NCI-H1092 (cell line): ENCODE measurements around the gene NSRP1.
"Not testable (repeated sequence)": the region's sequence is repeated elsewhere in the genome, so short reads cannot be mapped to it uniquely, and the experiment has no call there.

ENCODE experiments used
- DNase-seq: peaks from one replicate; lab custom pipeline; 2025; lab: John Stamatoyannopoulos, UW

Gene NSRP1

DNA sequence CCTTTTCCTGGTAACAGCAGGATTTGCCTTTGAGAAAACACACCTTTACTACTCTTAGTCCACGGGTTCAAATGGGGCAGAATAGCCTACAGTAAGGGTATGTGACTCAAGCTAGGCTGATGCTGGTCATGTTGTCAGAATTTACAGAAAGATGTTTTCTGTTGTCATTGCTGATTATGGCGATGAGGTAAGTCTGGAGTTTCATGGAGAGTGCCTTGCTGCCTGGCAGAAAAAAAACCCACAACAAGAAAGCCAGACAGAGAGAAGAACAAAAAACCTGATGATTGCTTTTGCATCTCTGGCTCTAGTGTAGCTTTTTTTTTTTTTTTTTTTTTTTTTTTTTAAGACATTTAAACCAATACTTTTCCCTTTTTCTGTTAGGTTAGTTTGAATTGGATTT is 71.0 kb downstream of the NSRP1 start:
- DNase-seq = no peak

DNA sequence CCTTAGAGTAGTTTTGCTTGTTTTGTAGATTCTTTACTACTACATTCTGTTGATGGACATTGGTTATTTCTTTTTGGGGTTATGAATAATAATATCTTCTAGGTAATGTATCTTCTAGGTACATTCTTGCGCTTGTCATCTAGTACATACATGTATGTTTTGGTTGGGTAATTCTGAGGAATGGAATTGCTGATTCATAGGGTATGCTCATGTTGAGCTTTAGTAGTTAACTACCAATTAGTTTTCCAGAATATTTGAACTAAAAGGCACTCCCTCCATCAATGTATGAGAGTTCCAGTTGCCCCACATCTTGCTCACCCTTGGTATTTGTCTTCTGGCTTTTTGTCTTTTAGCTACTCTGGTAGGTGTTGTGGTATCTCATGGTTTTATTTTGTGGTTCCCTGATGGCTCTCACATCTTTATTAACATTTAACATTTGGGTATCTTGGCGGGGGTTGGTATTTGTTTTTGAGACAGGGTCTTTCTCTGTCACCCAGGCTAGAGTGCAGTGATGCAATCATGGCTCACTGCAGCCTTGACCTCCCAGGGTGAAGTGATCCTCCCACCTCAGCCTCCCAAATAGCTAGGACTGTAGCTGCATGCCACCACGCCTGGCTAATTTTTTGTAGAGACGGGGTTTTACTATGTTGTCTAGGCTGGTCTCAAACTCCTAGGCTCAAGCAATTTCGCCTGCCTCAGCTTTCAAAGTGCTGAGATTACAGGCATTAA is 71.8 kb downstream of the NSRP1 start:
- no peak for DNase-seq

DNA sequence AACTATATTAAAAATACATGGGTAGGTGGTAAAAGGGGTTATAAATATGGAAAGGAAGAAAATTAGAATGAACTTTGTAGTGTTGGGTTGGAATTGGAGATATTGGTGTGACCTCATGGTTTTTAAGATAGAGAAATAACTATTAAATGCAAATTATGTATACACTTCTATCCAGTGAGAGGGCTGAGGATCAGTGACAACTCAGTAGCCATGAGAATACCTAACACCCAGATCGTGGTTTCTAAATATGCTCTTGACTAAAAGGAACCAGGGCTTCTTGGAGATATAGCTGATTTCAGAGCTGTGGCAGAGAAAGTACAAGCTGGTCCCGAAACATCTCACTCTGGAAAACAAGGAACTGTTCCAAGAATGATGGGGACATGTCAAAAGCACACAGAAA is 74.5 kb downstream of the NSRP1 start:
- DNase-seq = no peak

DNA sequence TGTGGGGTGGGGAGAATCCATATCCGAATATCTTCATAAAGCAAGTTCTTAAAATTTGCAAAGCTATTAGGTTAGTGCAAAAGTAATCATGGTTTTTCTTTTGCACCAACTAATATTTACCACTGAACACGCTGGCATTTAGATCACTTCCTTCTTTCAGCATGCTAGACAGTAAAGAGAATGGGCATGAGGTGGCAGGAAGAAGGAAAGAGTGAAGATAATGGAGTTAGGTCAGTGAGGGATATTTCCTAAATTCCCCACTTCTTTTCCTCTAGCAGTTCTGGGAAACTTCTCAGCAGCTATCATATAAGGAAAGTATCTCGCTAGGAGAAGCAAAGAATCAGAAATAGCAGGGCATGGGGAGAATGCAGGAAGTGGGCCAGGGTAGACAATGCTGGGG is 79.9 kb downstream of the NSRP1 start:
- no peak for DNase-seq

DNA sequence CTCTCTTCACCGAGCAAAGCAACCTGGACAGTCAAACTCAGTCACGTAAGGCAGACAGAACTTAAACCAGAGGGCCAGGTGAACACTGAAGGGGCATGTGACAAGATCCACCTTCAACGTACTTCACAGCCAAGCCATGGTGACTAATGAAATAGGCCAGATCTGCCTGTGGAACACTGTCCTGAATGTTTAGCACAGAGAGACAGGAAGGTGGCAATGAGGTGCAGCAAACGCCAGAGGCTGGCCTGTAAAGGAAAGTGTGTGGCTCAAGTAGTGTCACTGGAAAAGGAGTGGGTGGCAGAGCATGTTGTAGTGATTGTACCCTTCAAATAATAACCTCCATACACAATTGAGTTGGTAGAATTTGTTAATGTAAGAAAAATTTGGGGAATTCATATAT is 80.8 kb downstream of the NSRP1 start:
- DNase-seq = no peak

DNA sequence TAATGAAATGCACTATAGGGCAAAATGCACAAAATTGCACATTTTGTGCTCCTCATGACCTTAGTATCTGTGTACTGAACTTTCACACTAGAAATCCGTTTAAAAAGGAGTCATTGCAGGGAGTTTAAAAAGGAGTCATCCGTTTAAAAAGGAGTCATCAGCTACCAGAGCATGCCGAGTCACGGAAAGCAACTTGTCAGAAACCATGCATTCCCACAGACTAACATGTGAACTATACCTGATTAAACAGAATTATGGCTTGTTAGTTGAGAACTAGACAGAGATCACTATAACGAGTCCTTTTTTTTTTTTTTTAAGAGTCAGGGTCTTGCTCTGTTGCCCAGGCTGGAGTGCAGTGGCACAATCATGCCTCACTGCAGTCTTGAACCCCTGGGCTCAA is 83.0 kb downstream of the NSRP1 start:
- no peak for DNase-seq

DNA sequence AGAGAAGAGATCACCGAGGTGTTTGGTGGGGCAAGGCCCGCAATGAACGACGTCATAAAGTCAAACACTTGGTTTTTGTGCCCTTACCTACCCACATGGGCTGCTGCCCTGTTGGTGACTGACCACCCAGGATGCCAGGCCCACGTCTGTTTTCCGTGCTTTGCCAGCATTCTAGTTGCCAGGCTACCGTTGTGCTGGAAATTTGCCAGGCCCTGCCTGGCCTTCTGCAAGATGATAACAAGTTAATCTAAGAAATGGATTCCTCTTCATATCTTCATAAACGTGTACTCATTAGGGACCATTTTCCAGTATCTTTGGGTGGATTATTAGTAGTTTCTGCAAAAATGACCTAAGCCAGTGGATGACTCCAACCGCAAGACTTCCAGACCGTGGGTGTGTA is 83.5 kb downstream of the NSRP1 start:
- no peak for DNase-seq

DNA sequence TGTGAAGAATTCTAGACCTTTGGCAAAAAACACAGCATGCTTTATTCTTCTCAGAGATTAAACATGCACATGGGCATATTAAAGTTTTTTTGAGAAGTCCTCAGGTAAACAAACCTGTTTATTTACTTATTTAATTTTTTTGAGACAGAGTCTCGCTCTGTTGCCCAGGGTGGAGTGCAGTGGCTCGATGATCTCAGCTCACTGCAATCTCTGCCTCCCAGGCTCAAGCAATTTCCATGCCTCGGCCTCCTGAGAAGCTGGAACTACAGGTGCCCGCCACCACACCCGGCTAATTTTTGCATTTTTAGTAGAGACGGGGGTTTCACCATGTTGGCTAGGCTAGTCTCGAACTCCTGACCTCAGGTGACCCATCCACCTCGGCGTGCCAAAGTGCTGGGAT is 84.0 kb downstream of the NSRP1 start:
- DNase-seq = not testable (repeated sequence)

DNA sequence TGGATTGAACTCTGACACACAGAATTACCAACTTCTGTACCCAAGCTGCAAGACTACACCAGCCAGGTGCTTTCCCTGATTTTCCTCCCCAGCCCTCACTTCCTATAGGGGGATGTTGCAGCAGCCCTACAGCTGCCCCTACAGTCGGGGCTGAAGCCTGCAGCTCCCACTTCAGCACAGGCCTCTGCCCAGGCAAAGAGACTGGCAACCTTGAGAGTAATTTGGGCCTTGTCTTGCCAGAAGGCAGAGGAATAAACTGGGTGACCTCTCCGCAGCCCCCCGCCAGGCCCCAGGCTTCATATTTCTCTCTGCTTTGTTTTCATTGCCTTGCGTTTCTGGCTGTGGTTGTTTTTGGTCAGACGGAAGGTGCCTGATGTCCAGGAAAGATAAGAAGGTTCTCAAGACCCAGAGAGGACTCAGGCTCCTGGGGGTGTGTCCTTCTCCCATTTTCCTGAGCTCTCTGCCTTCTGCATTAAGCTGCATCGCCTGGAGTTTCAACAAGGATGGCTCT is 86.9 kb downstream of the NSRP1 start:
- no peak for DNase-seq

DNA sequence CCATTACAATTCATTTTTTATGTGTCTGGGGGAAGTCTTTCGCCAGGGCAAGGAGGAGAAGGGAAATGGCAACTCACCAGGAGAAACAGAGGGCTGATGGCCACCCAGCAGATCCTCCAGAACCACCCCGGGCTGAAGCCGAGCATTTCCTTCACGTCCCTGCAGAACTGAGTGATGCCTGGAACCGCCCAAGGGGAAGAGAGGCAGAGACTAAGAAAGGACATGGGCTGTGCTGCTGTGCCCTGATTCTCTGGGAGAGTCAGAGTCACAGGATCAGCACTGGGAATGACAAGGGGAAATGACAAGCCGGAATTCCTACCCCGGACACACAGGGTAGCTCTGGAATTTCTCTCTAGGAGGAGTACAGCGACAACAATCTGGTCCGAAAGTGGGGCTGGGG is 91.0 kb downstream of the NSRP1 start:
- no peak for DNase-seq

DNA sequence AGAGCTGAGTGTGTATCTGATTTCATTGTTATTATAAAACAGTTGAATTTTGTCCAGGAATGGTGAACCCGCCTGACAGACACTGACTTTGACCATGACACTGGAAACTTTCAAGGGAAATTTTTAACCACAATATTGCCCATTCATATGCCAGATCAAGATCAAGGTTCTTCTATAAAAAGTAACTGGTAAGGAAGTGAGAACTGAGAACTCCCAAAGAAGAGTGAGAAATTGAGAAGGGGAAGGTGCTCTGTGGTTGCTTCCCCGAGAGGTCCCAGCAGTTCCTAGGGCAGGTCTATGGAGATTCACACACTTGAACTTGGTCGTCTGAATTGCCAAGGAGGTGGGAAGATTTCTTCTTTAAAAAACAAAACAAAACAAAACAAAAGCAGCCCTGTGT is 91.6 kb downstream of the NSRP1 start:
- no peak for DNase-seq

DNA sequence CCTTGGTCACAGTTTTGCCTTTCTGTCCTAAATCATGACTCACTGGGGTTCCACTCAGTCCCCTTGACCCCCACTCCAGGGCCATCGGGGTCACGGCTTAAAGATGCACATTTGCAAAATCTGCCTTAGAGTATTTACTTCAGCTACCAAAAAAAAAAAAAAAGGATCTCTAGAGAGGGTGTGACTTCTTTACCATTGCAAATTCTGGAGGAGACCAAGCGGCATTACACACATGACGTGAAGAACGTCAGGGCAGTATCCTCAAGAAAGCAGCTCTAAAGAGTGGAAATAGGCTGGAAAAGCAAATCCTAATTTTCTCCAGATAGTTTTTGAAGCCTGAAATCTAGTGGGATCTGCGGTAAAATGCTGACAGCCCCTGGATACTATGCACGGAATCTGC is 93.3 kb downstream of the NSRP1 start:
- DNase-seq = no peak

DNA sequence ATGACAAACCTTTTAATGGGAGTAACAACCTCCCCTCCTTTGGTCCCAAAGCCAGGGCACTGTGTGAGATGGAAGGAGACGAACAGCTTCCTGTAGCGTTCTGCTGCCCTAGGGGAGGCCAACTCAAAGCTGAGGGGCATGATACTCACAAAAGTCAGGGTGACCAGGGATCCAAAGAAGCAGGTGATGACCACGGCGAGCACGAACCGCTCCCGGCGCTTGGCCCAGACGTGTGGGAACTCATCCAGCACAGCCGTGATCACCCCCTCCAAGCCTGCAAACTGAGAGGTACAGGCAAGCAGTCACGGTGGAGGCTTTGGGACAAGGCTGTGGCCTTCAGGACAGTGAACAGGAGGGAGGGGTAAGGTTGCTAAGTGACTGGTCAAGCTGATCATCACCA is 93.8 kb downstream of the NSRP1 start:
- no peak for DNase-seq

DNA sequence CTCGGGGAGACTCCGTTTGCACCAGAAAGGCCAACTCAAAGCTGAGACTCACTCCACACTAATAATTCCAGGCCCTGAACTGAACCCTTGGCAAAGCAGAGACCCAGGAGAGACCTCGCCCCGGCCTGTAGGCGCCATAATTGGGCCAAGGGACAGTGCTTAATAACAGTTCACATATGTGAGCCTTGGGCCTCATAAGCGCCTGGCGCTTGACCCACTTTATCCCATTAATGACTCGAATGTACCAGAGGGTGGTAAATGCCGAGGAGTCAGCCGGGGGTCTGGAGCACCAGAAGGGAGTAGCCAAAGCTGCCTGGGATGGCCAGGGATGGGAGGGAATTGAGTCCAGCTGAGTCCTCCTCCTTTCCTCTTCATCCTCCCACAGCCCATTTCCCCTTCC is 94.3 kb downstream of the NSRP1 start:
- no peak for DNase-seq

DNA sequence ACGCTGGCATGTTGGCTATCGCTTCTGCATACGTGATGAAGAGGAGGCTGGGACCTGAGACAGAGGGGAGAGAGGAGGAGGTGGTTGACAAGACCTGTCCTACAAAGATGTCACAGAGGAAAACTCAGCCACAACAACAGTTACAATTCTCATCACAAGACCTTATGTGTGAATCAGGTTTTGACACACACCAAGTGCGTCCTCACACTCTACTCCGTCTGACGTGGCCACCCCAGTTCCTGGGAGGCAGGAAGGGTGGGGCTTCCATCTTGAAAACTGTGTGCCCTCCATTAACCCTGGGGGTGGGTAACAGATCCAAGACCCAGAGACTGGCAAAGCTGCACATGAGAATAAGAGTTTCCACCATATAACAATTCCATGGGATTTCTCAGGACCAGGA is 94.8 kb downstream of the NSRP1 start:
- no peak for DNase-seq

DNA sequence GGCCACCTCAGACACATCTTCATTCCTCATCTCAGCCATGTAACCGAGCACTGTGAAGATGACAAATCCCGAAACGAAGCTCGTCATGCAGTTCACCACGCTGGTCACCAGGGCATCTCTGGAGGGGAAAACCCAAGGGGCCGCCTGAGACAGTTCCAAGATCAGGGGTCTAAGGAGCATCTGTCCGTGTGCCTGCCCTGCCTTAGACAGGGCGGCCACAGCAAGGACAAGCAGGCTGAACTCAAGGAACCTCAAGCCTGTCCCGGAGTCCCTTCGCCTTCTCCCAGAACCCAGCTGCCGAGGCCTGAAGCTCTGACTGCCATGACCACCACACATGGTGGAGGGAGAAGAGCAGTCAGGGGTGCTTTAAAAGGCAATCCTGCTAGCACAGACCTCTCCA is 96.1 kb downstream of the NSRP1 start:
- DNase-seq = no peak

DNA sequence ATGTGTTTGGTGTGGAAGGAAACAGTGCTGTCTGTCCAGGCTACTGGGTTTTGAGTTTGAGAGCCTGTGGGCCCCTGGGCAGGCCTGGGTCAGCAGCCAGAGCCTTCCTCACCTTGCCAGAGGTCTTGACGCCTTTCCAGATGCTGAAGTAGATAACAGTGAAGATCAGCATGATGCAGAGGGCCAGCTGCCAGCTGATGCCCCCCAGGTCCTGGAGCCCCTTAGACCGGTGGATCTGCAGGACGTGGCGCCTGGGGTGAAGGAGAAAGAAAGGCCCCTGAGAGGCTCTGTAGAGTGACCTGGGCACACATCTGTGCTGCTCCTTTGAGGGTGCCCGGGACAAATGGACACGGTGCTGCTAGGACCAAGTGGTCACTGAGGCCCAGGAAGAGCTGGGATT is 100.4 kb downstream of the NSRP1 start:
- DNase-seq = no peak

DNA sequence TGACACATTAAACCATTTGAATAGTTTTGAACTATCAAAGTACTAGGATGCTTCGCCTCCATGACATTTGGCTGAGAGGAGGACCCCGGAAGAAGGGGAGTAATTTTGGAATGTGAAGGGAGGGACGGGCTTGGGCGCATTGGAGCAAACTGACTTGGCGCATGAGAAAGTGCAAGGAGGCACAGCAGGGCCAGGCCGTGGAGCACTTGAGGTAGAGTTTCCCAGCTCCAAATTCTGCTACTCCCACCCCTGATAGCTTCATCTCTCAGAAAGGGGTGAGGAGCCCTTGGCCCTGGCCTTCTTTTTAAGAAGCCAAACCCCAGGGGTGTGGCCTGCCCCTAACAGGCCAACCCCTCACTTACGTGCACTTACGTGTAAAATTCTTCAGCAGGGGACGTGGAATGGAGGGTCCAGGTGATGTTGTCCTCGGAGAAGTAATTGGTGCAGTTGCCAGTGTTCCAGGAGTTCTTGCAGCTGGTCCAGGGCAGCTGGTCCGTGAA is 101.2 kb downstream of the NSRP1 start:
- DNase-seq = no peak

DNA sequence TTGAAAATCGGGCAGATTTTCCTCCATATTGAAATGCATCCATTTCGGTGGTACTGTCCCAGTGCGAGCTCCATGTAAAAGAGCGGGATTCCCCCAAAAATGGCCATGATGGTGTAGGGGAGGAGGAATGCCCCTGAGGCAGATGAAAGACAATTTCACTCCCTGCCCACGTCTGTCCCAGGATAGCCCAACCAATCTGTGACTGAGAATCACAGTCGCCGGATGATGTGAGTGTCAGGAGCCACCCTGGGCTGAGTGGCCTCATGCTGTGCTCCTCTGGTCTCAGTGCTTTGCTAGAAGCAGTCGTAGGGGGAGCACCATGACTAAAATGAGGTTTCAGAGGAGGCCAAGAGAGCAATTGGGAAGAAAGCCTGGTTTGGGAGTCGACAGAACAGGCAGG is 102.2 kb downstream of the NSRP1 start:
- DNase-seq = no peak

DNA sequence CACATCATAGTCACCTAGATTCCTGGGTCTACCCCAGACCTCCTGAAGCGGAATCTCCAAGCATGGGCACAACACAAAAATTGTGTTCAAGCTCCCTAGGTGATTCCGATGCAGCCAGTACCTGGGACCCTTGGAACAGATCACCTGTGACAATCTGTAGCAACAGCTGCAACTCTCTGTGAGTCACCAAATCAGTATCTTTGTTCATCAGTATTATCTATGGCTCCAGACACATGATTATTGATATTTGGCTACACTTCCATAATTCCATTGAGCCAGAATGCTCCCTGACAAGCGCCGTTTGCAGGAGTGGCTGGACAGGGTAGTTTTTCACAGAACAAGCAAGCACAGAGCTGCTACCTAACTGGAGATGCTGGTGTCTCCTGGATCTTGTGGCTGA is 102.7 kb downstream of the NSRP1 start:
- DNase-seq = no peak

DNA sequence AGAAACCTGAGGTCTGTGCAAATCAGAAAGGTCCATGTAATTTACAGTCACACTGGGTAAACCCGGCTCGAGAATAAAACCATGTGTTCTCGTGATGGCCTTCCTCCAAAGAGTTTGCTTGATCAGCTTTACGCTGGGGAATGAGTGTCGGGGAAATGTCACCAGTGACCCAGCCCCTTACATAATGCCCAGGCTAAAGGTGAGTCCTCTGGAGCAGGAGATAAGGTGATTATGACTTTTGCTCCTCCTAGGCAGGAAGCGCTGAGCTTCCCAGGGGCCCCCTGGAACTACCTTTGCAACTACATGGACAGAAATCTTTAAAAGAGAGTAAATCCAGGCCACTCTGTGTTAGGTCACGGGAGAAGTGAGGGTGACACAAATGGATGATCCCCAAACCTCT is 103.2 kb downstream of the NSRP1 start:
- no peak for DNase-seq

DNA sequence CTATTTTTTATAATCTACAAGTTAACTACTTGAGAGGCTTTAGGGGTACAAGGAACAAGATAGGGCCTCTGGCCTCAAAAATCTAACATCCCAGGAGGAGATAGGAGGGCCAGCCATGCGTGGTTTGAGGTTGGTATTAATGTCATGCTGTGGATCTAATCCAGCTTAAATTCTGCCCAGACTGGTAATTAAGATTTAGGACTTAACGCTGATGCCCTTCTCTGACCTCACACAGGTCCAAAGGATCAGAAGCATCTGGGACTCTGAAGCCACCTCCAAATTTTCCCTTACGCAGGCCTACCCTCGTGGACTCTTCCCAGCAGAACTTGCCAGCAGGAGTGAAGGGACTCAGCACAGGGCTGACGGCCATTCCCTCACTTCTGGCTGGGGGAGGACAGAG is 103.8 kb downstream of the NSRP1 start:
- no peak for DNase-seq

DNA sequence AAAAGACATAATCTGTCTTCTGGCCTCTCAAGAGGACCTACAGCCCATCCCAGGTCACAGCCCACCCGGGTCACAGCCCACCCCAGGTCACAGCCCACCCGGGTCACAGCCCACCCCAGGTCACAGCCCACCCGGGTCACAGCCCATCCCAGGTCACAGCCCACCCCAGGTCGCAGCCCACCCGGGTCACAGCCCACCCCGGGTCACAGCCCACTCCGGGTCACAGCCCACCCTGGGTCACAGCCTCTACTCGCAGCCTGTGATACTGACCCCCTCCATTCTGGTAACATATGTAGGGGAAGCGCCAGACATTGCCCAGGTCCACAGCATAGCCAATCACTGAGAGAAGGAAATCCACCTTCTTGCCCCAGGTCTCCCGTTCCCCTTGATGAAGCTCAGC is 104.7 kb downstream of the NSRP1 start:
- DNase-seq = no peak

DNA sequence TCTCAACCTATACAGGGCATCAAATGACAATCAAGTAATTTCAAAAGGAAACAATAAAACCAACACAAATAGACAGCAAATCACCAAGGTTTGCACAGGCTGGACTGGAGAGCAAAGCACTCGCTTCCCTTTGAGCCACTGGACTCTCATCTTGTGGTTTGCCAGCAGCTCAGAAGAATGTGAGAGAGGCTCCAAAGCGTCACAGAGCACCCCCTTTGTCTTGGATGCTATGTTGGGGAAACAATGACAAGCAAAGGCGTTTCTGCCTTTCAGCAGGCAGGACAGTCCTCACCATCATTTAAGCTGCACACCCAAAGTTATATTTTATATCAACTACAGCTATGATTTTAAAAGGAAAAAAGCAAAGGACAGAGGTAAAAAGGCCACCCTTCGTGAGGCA is 105.6 kb downstream of the NSRP1 start:
- DNase-seq = no peak
